H7 (cell line): Measurements from ENCODE around the gene CX3CR1. TPM values are rescaled to one million over a fixed set of nuclear protein-coding genes. Genes with fewer than 3 reads are reported as not detected.

ENCODE experiments used
- DNase-seq: peaks from one replicate; pipeline ENCODE4 v3.0.0; 2012
- H3K27me3 ChIP-seq: 2 replicates; pipeline ENCODE4 v1.6.0; 2011; ENCODE audit warnings: mild to moderate bottlenecking, low read length; ENCODE audit not compliant: control insufficient read depth, insufficient read depth
- H3K36me3 ChIP-seq: replicated peaks from 2 replicates; pipeline ENCODE4 v1.5.1; 2011; ENCODE audit warnings: low read length; ENCODE audit not compliant: control insufficient read depth, insufficient read depth
- H3K4me3 ChIP-seq: 2 replicates; pipeline ENCODE4 v1.5.1; 2011; ENCODE audit warnings: low read depth, mild to moderate bottlenecking, control low read depth, low read length, moderate library complexity; ENCODE audit not compliant: insufficient read depth
- total RNA-seq: library from RNA; depleted of rRNA; stranded (reverse); fragments of >200 nt; shearing (Covaris generic); gene quantifications from 2 replicates; pipeline ENCODE4 v1.2.3, GENCODE V29; 2014

CX3CR1 gene
- total RNA-seq, 1 experiment from 2014 or later: 0.03 TPM

DNA sequence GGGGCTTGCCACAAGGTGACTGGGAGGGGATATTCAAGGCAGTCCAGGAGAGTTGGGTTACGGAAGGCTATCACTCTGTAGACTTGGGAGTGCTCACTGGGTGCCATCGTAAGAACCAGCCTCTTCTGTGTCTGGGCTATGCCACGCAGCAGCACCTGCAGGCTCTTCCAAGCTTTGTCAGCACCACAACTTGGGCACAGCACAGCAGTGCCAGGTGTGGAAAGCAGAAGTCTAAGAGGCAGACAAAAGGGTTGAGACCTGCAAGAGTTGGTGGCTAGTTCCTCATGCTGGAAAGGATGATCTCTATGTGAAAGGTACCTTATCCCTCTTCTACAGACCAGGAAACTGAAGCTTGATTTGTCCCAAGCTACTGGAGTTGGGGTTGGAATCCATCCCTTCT, 15.8 kb downstream of the CX3CR1 start:
- DNase-seq: no peak
- H3K36me3 ChIP-seq: no peaks in the 10 kb centered on the region
- H3K4me3 ChIP-seq: no peak overlapping the region
- H3K27me3 ChIP-seq: no peaks in the 10 kb centered on the region

GRCh38 chr3:39263576-39263975, 16.3 kb downstream of the CX3CR1 start:
- DNase-seq: no peak
- Histone ChIP-seq H3K4me3 (no peak overlapping the region), H3K27me3 (no peaks in the 10 kb centered on the region), H3K36me3 (no peaks in the 10 kb centered on the region)

- no peak for DNase-seq
- Histone ChIP-seq H3K36me3 (no peaks in the 10 kb centered on the region), H3K4me3 (no peak overlapping the region), H3K27me3 (no peaks in the 10 kb centered on the region)
These were observed 17.0 kb downstream of the CX3CR1 start for GRCh38 chr3:39262846-39263245.

- no peak for DNase-seq
- H3K4me3 ChIP-seq: no peak overlapping the region
- no peaks in the 10 kb centered on the region for H3K36me3 ChIP-seq
- H3K27me3 ChIP-seq: no peaks in the 10 kb centered on the region
These were observed 18.1 kb downstream of the CX3CR1 start for GRCh38 chr3:39261726-39262125.

- Histone ChIP-seq H3K4me3 (no peak overlapping the region), H3K27me3 (no peaks in the 10 kb centered on the region), H3K36me3 (no peaks in the 10 kb centered on the region)
- DNase-seq: peak; percentile 49
These were observed 18.9 kb downstream of the CX3CR1 start for GRCh38 chr3:39260957-39261356.

- Histone ChIP-seq H3K36me3 (no peaks in the 10 kb centered on the region), H3K4me3 (no peak overlapping the region), H3K27me3 (no peaks in the 10 kb centered on the region)
- DNase-seq: no peak
These were observed 19.5 kb downstream of the CX3CR1 start for GRCh38 chr3:39260318-39260717.

DNA sequence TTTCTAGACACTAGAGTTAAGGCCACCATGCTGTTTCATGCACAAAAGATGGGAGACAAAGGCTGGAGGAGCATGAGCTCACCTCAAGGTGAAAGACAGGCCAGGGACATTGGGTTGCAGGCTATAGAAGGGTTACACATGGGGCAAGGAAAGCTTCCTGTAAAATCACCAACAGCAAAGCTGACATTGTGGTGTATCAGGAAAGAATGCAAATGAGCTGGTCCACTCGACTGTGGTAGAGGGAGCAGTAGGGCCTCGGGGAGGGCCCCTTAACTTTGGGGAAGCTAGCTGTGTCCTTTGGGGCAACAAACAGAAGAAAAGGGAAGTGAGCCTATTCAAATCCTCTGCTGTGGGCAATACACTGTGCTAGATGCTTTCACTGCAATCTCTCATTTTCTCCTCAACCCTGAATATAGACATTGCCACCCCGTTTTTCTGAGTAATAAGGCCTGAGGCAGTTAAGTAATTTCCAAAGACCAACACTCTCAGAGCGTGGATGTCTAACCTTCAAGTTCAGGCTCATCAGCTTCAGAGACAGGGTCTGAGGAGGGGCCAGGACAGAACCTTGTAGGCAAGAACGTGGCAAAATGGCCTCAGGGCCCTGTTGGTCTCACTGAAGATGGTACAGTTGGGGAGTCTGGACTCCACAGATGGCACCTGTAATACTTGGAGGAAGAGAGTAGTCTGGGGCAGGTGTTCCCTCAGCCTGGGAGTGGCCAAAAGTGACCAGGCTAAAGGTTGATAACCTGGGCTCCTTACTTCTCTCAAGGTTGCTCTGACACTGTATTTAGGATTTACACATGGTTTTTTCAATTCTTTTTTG, 24.1 kb downstream of the CX3CR1 start:
- Histone ChIP-seq H3K27me3 (no peaks in the 10 kb centered on the region), H3K36me3 (no peaks in the 10 kb centered on the region), H3K4me3 (no peak overlapping the region)
- DNase-seq: no peak

DNA sequence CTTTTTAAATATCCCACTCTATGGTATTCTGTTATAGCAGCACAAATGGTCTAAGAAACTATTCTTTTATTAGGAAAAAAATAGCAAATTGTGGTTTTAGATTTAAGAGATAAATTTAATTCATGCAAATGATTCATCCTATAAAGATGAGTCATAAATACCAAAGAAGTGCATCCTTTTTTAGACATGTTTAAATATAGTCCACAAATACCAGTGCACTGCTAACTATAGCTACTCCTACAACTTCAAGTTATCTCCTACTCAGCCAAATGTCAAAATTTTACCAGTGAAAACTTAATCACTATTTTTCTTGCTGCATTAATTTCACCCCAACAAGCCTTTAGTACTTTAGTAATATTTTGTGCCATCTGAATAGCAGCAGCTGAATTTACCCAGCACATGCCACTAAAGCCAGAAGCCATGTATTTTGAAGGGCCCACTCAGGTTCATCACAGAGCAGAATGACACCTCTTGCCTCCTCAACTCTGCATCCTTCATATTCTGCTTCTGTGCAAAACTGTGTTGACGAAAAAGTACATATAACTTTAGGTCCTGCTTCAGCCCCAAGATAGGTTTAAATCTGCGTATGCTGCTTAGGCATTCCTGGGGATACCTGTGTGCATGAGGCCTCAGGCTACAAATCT, 24.9 kb downstream of the CX3CR1 start:
- H3K27me3 ChIP-seq: no peaks in the 10 kb centered on the region
- no peaks in the 10 kb centered on the region for H3K36me3 ChIP-seq
- H3K4me3 ChIP-seq: no peak overlapping the region
- no peak for DNase-seq

DNA sequence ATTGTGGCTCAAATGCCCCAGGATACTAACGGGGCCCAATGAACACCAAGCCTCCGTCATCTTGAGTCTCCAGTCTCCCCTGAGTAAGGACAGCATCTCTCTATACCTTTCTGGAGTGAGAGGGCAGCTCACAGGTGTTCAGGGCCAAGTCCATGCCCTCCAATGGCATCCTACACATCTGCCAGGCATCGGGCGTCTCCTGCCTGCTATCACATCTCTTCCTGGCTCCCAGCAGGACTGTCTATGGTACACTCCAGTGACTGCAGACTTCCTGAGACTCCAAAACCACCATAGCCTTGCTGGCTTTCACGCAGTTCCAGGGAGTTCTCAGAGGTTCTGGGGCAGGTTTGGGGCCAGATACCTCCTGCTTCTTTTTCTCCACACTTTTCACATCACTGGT, 28.3 kb downstream of the CX3CR1 start:
- H3K36me3 ChIP-seq: no peaks in the 10 kb centered on the region
- no peak for DNase-seq
- no peaks in the 10 kb centered on the region for H3K27me3 ChIP-seq
- no peak overlapping the region for H3K4me3 ChIP-seq

GRCh38 chr3:39250116-39250747, 29.6 kb downstream of the CX3CR1 start:
- H3K36me3 ChIP-seq: no peaks in the 10 kb centered on the region
- no peak for DNase-seq
- H3K27me3 ChIP-seq: no peaks in the 10 kb centered on the region
- H3K4me3 ChIP-seq: no peak overlapping the region

GRCh38 chr3:39249453-39250115, 30.3 kb downstream of the CX3CR1 start:
- Histone ChIP-seq H3K4me3 (no peak overlapping the region), H3K36me3 (no peaks in the 10 kb centered on the region), H3K27me3 (no peaks in the 10 kb centered on the region)
- DNase-seq: no peak

DNA sequence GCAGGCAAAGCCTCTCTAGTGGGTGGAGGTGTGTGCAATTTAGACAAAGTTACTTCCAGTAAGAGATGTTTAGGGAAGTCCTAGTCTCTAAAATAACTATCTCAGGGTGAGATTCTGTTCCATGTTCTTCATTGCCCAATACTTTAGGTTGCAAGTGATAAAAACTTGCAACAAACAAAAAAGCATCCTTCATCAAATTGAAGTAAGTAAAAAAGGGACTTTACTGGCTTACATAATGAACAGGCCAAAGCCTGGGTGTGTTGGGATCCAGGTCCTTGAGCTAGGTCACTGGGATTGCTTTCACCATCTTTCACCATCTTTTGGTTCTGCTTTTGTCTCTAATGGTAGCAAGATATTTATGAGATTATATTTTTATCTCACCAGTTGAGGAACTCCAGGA, 38.3 kb downstream of the CX3CR1 start:
- no peak overlapping the region for H3K4me3 ChIP-seq
- H3K36me3 ChIP-seq: no peaks in the 10 kb centered on the region
- no peaks in the 10 kb centered on the region for H3K27me3 ChIP-seq
- no peak for DNase-seq

- no peak for DNase-seq
- Histone ChIP-seq H3K27me3 (no peaks in the 10 kb centered on the region; the same call in 1 of the 2 replicates), H3K36me3 (no peaks in the 10 kb centered on the region), H3K4me3 (no peak overlapping the region)
These were observed 42.8 kb downstream of the CX3CR1 start for GRCh38 chr3:39237027-39237426.

DNA sequence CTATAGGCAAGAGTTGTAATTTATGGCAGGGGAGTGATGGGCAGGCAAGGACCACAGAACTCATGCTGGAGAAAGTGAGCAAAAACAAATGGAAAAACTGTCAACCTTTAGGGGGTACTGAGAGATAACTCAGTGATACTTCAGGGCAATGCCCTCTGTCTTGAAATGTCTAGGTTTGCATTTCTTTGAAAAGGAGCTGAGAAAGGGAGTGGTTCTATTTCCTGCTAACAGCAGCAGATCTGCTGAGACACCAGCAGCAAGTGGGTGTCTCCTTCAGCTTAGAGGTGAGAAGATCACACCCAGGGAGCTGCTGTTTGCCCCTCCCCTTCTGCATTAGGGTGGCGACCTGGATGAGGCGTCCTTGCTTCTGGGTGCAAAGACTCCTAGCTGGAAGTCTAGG, 45.2 kb downstream of the CX3CR1 start:
- Histone ChIP-seq H3K36me3 (no peaks in the 10 kb centered on the region), H3K4me3 (no peak overlapping the region), H3K27me3 (no peaks in the 10 kb centered on the region; the same call in 1 of the 2 replicates)
- no peak for DNase-seq
